ENCODE data around the gene CLDN1. TPM values are rescaled to one million over a fixed set of nuclear protein-coding genes. Genes with fewer than 3 reads are reported as not detected.

The CLDN1 gene
- 0.32 and 0.85 TPM in 2 replicates for total RNA-seq

GRCh38 chr3:190321789-190322603 lies at the start of gene CLDN1:
TSS of gene CLDN1 (minus strand) at chr3:190322446. CDS start at chr3:190322206, 240 bp downstream.

Other genes with a start within 250 kb of the CLDN1 start
- gene P3H2, start 201.5 kb downstream of the CLDN1 start, total RNA-seq = 11.0 and 11.8 TPM in 2 replicates
- not detected in 2 replicates for gene CLDN16, start 65.7 kb upstream of the CLDN1 start, total RNA-seq
- gene TMEM207, start 127.5 kb upstream of the CLDN1 start, total RNA-seq = not detected in 2 replicates
- gene IL1RAP, start 191.6 kb upstream of the CLDN1 start, total RNA-seq = 19.9 and 23.5 TPM in 2 replicates

Data from hair follicle dermal papilla cell (primary cell).